Heart left ventricle (tissue), 13 donors: ENCODE results near the gene RUNX1.

Experiments
- CTCF ChIP-seq, 12 donors: fragments of 200-600 bp; sonication (generic) in 4 of 12; IDR thresholded peaks; one replicate each; pipeline versions ENCODE4 v1.5.0 to v1.8.0; 2018 to 2022; ENCODE audit warnings: antibody characterized with exemption in 12 of 12, mild to moderate bottlenecking in 5 of 12
- POLR2A ChIP-seq, 2 donors: fragments of 450-650 bp; IDR thresholded peaks; one replicate each; pipeline ENCODE4 v1.6.1; 2017; ENCODE audit warnings: antibody characterized with exemption in 2 of 2, mild to moderate bottlenecking in 2 of 2, moderate library complexity in 2 of 2
- donor health status: ischemic (EF 13 %, LVEDD 7.1; RV severe dilation, severe dysfunction).
- donor health status: DM: no; HTN: yes; CAD: no.
- donor health status: DM: no; HTN: no; CAD: no.
- donor health status: ischemic (EF 25% LVEDD 6.9; RV normal size, moderate dysfunction).
- donor health status: ischemic (EF 25% LVEDD 5.7; RV mildly dilated, moderate dysfunction).
- donor health status: ischemic (EF 35%, LVEDD 5.7; RV mildly dilated, moderate dysfunction).
- donor health status: nonischemic (EF 11% LVEDD 7.7; RV severe dilation, severe dysfunction).
- donor health status: DM: yes; HTN: yes; CAD: no.
- donor health status: PGD.
- donor health status: ischemic (EF 29% LVEDD 5.4; RV normal size, mild dysfunction).
- donor health status: nonischemic (EF 23%, LVEDD 6.1; RV moderate dilation, normal function).

DNA sequence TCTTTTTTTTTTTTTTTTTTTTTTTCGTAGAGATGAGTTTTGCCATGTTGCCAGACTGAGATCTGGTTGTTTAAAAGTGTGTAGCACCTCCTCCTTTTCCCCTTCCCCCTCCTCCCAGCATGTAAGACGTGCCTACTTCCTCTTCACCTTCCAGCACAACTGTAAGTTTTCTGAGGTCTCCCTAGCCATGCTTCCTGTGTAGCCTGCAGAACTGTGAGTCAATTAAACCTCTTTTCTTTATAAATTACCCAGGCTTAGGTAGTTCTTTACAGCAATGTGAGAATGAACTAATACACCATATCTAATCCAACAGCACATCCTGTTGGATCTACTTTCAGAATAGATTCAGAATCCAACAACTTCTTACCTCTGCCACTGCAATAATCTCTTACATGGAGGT, 269.2 kb downstream of the RUNX1 start:
- no peak for TF ChIP-seq CTCF (IDR thresholded peaks at IDR 0.05)
- TF ChIP-seq POLR2A (IDR thresholded peaks at IDR 0.05): no peak
